ENCODE data around the gene ANKLE1.

DNA sequence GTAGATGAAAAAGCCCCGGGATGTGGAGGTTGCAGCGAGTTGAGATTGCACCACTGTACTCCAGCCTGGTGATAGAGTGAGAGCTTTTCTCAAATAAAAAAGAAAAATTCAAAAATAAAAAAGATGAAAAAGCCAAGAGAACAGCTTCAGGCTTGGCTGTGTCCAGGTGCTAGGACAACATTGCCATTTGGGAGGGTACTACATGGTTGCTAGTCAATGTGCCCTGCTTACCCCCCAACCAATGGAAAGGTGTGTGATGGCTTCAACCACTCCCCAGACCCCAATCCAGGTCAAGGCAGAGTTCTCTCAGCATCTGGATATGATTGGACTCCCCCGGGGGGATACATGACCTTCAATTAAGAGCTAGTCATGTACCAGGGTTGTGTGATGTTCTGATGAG is 2.3 kb upstream of the ANKLE1 start:
- TF ChIP-seq, protein P1, sequence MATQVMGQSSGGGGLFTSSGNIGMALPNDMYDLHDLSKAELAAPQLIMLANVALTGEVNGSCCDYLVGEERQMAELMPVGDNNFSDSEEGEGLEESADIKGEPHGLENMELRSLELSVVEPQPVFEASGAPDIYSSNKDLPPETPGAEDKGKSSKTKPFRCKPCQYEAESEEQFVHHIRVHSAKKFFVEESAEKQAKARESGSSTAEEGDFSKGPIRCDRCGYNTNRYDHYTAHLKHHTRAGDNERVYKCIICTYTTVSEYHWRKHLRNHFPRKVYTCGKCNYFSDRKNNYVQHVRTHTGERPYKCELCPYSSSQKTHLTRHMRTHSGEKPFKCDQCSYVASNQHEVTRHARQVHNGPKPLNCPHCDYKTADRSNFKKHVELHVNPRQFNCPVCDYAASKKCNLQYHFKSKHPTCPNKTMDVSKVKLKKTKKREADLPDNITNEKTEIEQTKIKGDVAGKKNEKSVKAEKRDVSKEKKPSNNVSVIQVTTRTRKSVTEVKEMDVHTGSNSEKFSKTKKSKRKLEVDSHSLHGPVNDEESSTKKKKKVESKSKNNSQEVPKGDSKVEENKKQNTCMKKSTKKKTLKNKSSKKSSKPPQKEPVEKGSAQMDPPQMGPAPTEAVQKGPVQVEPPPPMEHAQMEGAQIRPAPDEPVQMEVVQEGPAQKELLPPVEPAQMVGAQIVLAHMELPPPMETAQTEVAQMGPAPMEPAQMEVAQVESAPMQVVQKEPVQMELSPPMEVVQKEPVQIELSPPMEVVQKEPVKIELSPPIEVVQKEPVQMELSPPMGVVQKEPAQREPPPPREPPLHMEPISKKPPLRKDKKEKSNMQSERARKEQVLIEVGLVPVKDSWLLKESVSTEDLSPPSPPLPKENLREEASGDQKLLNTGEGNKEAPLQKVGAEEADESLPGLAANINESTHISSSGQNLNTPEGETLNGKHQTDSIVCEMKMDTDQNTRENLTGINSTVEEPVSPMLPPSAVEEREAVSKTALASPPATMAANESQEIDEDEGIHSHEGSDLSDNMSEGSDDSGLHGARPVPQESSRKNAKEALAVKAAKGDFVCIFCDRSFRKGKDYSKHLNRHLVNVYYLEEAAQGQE (IDR thresholded peaks at IDR 0.05; ENCODE audit: insufficient replicate concordance, low read depth) = no peak
- TF ChIP-seq, protein P2, sequence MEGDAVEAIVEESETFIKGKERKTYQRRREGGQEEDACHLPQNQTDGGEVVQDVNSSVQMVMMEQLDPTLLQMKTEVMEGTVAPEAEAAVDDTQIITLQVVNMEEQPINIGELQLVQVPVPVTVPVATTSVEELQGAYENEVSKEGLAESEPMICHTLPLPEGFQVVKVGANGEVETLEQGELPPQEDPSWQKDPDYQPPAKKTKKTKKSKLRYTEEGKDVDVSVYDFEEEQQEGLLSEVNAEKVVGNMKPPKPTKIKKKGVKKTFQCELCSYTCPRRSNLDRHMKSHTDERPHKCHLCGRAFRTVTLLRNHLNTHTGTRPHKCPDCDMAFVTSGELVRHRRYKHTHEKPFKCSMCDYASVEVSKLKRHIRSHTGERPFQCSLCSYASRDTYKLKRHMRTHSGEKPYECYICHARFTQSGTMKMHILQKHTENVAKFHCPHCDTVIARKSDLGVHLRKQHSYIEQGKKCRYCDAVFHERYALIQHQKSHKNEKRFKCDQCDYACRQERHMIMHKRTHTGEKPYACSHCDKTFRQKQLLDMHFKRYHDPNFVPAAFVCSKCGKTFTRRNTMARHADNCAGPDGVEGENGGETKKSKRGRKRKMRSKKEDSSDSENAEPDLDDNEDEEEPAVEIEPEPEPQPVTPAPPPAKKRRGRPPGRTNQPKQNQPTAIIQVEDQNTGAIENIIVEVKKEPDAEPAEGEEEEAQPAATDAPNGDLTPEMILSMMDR (IDR thresholded peaks at IDR 0.05; ENCODE audit: insufficient read depth, low read length) = no peak
